Kidney (tissue), 14 donors: ENCODE results near the gene NUP107. TPM values are rescaled to one million over a fixed set of nuclear protein-coding genes. Genes with fewer than 3 reads are reported as not detected.

Source experiments
- DNase-seq, 5 donors: peaks; one replicate each; pipeline ENCODE4 v3.0.0-alpha.2; 2013 to 2020
- FAIRE-seq: peaks from 2 replicates; lab custom pipeline; 2012; peaks lifted over from hg19 to GRCh38; lab: Jason Lieb, UNC
- H3K27ac ChIP-seq, 2 donors: one replicate each; pipeline ENCODE4 v1.7.0; 2013; ENCODE audit warnings: low read depth in 2 of 2, low read length in 2 of 2, inconsistent platforms in 1 of 2
- H3K27me3 ChIP-seq: one replicate; pipeline ENCODE4 v1.7.1; 2013; ENCODE audit warnings: low read length, inconsistent platforms; ENCODE audit not compliant: control insufficient read depth, insufficient read depth
- H3K36me3 ChIP-seq, 3 donors: one replicate each; pipeline versions ENCODE4 v1.7.0 to v1.7.1; 2013; ENCODE audit warnings: low read length in 3 of 3, control low read depth in 1 of 3, inconsistent platforms in 1 of 3; ENCODE audit not compliant: insufficient read depth in 3 of 3, control insufficient read depth in 2 of 3
- H3K4me1 ChIP-seq, 3 donors: one replicate each; pipeline versions ENCODE4 v1.7.0 to v1.7.1; 2013; ENCODE audit warnings: low read length in 3 of 3, inconsistent platforms in 1 of 3, low read depth in 1 of 3; ENCODE audit not compliant: control insufficient read depth in 2 of 3, insufficient read depth in 2 of 3
- H3K4me3 ChIP-seq, 3 donors: one replicate each; pipeline versions ENCODE4 v1.7.0 to v1.8.1; 2013; ENCODE audit warnings: low read length in 3 of 3, control low read depth in 1 of 3, inconsistent platforms in 1 of 3
- H3K9ac ChIP-seq, 3 donors: one replicate each; pipeline versions ENCODE4 v1.7.0 to v1.7.1; 2013; ENCODE audit warnings: low read length in 3 of 3, control low read depth in 1 of 3, inconsistent platforms in 1 of 3
- H3K9me3 ChIP-seq, 3 donors: one replicate each; pipeline versions ENCODE4 v1.7.0 to v1.7.1; 2013; ENCODE audit warnings: low read length in 3 of 3, control low read depth in 1 of 3, inconsistent platforms in 1 of 3; ENCODE audit not compliant: control insufficient read depth in 2 of 3, insufficient read depth in 1 of 3
- intact Hi-C: fragments of 100-400 bp; cut with DNase I; formaldehyde crosslinking; loops from one replicate; pipeline ENCODE4 v1.11.1; 2022
- polyA plus RNA-seq: library from polyadenylated mRNA; stranded (reverse); fragments of 350-450 nt; fragmentation: Illumina TruSeq; extraction: RNeasy Lipid Tissue Mini Kit (QIAGEN cat#74804); gene quantifications from one replicate; pipeline ENCODE4 v1.2.3, GENCODE V29; 2014; ENCODE audit warnings: low read depth, low replicate concordance; ENCODE audit not compliant: insufficient read depth
- total RNA-seq: library from RNA; stranded (reverse); fragmentation: NEBNext Ultra II Directional; extraction: Animal tissue kit (Norgen Biotek cat#: 25700); gene quantifications from one replicate; pipeline ENCODE4 v1.2.1, GENCODE V29; 2021
- TF ChIP-seq, protein P1 (sequence below): IDR thresholded peaks from 3 replicates; pipeline ENCODE4 v1.5.1; 2012; ENCODE audit warnings: mild to moderate bottlenecking, moderate library complexity, borderline replicate concordance; ENCODE audit not compliant: insufficient read depth; ENCODE audit errors: extremely low read depth
- donor health status: control.
- donor health status: control.
- donor health status: control.
- donor health status: control.
- donor health status: control.
- donor health status: DM: yes; HTN: yes; CAD: no.
- donor health status: Normal renal cell carcinoma (clear cell type).

Gene NUP107
- total and polyA plus RNA-seq, 2 donors from 2014 or later, result 10.6 to 34.4 TPM

DNA sequence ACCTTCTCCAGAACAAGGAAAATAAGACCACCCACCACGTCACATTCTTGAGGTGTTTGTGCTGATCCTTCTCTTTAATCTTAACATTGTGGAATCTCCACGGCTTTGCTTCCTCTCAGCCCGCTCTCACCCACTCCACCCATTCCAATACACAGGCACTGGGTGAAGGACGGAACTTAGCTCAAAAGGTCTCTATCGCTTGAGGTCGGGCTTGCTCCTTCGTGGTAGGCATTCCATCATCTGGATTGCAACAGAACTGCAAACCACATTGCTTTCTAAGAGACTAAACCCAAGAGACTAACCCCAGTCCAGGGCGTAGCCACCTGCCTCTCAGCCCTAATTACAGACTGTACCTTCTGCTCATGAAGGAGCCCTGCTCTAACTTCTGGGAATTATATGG, 97.2 kb downstream of the NUP107 start:
- H3K27ac ChIP-seq, result no peak overlapping the region
- FAIRE-seq, result no peak
- TF ChIP-seq, protein P1, sequence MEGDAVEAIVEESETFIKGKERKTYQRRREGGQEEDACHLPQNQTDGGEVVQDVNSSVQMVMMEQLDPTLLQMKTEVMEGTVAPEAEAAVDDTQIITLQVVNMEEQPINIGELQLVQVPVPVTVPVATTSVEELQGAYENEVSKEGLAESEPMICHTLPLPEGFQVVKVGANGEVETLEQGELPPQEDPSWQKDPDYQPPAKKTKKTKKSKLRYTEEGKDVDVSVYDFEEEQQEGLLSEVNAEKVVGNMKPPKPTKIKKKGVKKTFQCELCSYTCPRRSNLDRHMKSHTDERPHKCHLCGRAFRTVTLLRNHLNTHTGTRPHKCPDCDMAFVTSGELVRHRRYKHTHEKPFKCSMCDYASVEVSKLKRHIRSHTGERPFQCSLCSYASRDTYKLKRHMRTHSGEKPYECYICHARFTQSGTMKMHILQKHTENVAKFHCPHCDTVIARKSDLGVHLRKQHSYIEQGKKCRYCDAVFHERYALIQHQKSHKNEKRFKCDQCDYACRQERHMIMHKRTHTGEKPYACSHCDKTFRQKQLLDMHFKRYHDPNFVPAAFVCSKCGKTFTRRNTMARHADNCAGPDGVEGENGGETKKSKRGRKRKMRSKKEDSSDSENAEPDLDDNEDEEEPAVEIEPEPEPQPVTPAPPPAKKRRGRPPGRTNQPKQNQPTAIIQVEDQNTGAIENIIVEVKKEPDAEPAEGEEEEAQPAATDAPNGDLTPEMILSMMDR, result no peak

DNA sequence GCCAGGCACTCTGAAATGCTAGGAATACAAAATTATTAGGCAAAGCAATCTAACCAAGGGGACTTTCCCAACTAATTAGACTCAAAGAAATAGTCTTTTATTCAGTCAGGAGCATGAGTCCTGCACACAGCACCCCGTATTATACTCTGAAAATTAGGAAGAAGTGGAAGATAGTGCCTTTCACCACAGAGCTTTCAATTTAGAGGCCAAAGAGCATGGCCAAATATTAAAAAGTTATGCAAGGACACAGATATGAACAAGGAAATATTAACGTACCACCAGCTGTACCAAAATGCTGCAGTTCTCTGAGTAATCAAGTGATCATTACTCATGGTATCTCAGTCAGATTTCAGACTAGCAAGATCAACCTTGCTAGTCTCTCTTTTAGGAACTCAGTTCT, 98.6 kb downstream of the NUP107 start:
- Histone ChIP-seq H3K27me3 (no peaks in the 10 kb centered on the region), H3K27ac (no peak overlapping the region), H3K4me1 (no peaks in the 10 kb centered on the region), H3K4me3 (no peak overlapping the region), H3K9me3 (no peaks in the 10 kb centered on the region), H3K9ac (no peak overlapping the region), H3K36me3 (no peaks in the 10 kb centered on the region)
- no peak for FAIRE-seq
- TF ChIP-seq, protein P1, result no peak
- intact Hi-C loops, result no loop called here
- no peak for DNase-seq

More for the DNA sequence above, 97.2 kb downstream of the NUP107 start:
- Histone ChIP-seq H3K9me3 (no peaks in the 10 kb centered on the region), H3K27me3 (no peaks in the 10 kb centered on the region), H3K9ac (no peak overlapping the region), H3K4me1 (no peaks in the 10 kb centered on the region), H3K4me3 (no peak overlapping the region), H3K36me3 (no peaks in the 10 kb centered on the region)
- intact Hi-C loops, result no loop called here
- DNase-seq, result no peak

DNA sequence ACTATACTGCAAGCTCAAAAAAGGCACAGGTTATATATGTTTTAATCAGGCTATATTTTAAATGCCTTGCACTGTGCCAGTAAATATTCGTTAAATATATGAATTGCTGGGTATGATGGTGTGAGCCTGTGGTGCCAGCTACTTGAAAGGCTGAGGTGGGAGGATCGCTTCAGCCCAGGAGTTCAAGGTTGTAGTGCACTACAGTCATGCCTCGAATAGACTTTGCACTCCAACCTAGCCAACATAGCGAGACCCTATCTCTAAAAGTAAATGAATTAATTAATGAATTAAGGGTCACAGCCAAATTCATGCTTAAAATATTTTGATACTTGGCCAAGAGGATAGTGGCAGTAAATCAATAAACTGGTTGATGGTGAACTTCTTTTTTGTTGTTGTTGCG, 99.0 kb downstream of the NUP107 start:
- TF ChIP-seq, protein P1, result no peak
- no peak for FAIRE-seq

DNA sequence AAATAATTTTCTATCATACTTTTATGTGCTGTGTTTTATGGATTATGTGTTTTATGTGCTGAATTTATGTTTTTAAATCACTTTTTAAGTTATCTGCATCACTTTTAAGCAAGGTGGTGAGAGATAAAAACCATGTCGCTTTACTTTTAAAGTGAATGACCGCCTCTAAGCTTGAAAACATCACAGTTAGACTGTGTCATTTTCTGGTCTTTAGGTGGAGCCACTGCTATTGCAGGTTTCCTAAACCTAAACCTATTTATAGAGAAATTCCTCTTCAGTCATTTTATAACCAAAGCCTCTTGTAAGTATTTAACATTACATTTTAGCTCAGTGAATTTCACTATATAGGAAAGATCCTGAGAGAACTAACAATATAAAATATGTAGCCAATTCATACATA, 100.2 kb downstream of the NUP107 start:
- intact Hi-C loops, result no loop called here
- no peak for FAIRE-seq
- Histone ChIP-seq H3K27ac (no peak overlapping the region), H3K4me1 (no peaks in the 10 kb centered on the region), H3K36me3 (no peaks in the 10 kb centered on the region), H3K9ac (no peak overlapping the region), H3K27me3 (no peaks in the 10 kb centered on the region), H3K4me3 (no peak overlapping the region), H3K9me3 (no peaks in the 10 kb centered on the region)
- DNase-seq, result no peak
- TF ChIP-seq, protein P1, result no peak

More for the DNA sequence above, 99.0 kb downstream of the NUP107 start:
- Histone ChIP-seq H3K4me3 (no peak overlapping the region), H3K9me3 (no peaks in the 10 kb centered on the region), H3K36me3 (no peaks in the 10 kb centered on the region), H3K4me1 (no peaks in the 10 kb centered on the region), H3K9ac (no peak overlapping the region), H3K27me3 (no peaks in the 10 kb centered on the region), H3K27ac (no peak overlapping the region)
- DNase-seq, result no peak
- intact Hi-C loops, result no loop called here
